ENCODE results near the gene RAB32.

RAB32 gene

DNA sequence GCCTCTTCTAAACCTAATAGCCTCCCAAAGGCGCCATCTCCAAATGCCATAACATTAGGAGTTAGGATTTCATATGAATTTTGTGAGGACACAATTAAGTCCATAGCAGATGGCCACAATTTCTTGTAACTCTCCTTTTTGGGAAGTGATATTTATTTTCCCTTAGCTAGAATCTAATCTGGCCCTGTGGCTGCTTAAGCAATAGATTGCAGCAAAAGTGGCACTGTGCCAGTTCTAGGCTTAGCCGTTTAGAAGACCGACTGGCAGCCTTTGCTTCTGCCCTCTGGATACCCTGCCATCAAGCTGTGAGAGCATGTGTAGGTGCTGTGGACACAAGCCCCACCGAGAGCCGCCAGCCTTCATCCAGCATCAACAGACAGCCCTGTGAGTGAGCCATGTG lies 39.2 kb downstream of the RAB32 start:
- no peak for DNase-seq (ENCODE audit: low read depth)

DNA sequence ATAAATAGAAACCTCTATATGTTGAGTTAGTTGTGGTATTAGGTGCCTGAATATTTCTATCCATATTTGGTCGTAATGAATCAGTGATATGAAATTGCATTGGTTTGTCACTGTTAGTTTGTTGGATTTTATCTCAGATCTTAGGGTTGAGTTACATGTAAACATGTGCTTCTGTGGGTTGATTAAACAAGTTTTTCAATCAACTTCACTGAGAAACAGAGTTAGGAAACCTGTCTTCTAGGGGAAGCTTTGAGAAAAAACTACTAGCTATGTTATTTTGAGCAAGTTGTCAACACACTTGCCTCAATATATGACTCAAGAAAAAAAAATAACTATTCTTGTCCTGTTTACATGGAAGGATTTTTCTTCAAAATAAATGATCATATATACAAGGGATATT lies 40.3 kb downstream of the RAB32 start:
- no peak for DNase-seq (ENCODE audit: low read depth)

DNA sequence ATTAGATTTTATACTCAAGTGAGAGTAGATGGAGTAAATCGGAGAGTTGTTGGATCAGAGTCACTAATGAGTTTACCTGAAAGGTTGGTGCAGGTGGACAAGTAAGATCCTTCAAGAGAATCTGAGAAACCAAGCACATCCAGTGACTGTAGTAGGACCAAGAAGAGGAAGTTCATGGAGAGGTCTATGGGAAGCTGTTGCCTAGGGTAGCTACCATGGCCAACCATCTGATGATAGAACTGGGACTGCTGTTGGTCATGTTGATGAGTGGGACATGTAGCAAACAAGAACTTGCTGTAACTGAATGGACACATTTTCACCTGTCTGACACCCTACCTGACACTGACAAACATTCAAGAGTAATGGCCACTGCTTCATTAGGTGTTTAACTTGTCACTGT lies 43.8 kb downstream of the RAB32 start:
- no peak for DNase-seq (ENCODE audit: low read depth)

DNA sequence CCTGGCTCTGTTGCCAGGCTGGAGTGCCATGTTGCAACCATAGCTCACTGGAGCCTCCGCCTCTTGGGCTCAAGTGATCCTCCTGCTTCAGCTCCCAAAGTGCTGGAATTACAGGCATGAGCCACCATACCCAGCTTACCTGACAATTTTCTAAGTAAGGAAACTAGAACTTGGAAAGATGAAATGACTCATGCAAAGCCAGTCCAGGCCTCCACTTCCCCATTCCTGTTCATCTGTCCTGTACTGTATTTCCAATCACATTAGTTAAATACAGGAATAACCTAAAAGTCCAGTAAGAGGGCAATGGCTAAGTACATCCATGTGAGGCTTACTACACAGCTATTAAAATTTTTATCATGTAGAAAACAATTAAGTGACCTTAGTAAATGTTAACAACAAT lies 46.9 kb downstream of the RAB32 start:
- no peak for DNase-seq (ENCODE audit: low read depth)

DNA sequence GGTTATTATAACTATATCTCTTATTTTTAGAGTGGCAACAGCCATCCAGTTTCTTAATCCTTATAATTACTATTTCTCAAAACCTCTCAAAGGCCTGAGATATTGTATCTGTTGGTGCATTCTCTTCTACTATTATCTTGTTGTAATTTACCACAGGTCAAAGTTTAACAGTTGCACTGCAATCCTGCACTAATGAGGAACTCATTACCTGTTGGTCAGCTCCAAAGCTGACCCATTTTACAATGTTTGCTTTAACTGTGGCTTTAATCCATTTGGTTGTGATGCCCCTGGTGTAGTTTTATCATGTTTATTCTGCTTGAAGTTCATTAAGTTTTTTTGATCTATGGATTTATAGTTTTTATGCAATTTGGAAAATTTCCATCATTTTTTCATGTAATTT lies 48.8 kb downstream of the RAB32 start:
- DNase-seq (ENCODE audit: low read depth) = no peak

DNA sequence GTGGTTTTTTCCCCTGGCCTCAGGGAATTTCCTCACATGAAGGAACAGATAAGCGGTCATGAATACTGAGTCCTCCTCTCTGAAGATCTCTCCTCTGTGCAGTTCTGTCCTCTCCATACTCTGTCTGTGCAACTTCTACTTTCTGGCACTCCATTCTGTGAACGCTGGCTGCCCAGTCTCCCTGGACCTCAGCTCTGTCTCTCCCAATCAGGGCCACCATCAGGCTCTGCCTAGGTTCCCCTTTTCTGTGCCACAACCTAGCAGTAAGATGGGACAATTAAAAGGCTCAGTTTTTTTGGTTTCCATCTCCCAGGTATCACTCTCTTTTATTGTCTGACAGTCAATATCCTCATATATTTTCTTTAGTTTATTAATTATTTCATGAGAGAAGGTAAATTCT lies 50.4 kb downstream of the RAB32 start:
- no peak for DNase-seq (ENCODE audit: low read depth)

DNA sequence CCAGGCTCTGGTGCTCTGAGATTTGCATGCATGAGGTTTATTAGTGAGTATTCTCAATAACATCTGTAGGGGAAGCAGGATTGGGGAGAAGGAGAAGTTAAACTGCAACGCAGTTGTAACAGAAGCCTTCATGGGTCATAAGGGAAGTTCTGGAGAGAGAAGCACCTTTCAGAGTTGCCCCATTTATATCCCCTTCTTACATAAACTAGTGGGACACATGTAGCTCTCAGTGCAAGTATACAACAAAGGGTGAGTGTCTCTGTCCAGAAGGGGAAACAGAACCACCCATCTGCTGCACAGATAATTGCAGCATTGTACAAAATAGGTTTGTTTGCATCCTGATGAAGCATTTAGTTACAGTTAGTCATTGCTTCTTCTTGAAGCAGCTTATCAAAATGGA lies 50.9 kb downstream of the RAB32 start:
- DNase-seq (ENCODE audit: low read depth) = no peak

DNA sequence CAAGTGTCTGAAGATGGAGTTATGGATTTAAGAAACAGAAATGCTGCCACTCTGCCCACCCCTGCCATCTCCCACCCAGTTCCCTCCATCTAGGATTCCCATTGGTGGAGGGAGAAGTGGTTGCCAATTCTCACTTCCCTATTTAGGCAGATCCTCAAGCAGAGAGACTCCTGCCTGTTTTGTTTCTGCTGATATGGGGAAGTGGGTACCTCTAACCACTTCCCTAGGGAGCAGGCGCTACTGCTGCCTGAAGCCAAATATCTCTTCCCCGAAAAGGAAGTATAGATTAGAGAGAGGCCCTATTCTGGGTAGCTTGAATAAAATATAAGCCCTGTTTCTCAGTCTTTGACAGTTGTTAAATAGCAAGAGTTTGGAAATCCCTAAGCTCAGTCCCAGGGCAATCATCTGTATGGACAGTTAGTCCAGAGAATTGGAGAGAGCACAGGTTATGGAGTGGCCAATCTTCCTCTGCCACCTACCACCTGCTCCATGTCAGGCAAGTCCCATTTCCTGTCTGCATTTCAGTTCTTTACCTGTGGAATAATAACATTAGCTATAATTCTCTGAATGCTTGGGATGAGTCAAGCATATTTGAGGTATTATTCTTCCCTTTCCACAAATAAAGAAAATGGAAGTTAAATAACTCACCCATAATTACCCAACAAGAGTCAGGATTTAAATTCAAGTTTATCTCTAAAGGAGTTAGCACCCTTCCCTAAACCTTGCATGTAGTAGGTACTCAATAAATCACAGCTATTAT lies 52.5 kb downstream of the RAB32 start:
- no peak for DNase-seq (ENCODE audit: low read depth)

DNA sequence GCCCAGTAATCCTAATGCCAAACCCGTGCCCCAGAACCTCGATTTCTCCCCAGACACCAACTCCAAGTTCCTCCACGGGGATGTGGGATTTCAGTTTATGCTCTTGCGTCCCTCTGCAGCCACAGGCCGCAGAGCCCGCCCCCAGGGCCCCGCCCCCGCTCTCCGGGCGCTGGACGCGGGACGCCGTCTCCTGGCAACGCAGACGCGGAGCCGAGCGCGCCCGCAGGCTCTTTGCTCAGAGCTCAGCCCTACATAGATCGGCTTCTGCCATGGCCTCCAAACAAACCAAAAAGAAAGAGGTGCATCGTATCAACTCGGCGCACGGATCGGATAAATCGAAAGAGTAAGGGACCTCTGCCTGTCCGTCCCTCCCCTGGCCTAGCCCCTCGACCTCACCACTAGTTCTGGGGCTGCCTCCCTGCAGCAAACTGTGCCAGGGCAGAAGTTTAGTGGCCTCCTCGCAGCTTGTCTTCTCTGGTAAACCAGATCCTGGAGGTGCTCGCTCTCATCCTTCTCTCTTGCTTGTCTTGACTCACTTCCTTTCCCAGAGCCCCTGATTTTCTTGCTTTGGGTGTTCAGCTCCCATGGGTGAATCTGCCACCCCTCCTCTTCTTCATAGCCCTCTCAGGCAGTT lies 55.3 kb downstream of the RAB32 start, which contains the start of gene ADGB:
TSS of gene ADGB (plus strand) at position 201 of the 634 bp plus-strand sequence. CDS start at position 270, 69 bp downstream.
- peak; percentile 65 for DNase-seq (ENCODE audit: low read depth)

DNA sequence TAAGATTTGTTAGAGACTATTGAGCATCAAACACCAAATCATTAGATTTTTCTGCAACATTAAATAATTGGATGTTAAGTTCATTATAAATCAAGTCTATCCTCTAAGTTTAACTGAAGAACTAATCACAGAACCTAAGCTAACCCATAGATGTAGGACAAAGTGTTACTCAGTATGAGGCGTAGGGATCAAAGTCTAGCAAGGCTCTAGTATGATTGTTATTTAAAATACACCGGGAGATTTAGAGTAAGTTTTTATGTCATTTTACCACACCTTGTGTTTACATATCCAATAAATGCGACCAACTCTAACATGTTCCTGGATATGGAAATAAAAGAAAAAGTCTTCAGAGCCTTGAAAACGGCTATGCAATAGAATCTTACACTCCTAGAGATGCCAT lies 57.7 kb downstream of the RAB32 start:
- no peak for DNase-seq (ENCODE audit: low read depth)

DNA sequence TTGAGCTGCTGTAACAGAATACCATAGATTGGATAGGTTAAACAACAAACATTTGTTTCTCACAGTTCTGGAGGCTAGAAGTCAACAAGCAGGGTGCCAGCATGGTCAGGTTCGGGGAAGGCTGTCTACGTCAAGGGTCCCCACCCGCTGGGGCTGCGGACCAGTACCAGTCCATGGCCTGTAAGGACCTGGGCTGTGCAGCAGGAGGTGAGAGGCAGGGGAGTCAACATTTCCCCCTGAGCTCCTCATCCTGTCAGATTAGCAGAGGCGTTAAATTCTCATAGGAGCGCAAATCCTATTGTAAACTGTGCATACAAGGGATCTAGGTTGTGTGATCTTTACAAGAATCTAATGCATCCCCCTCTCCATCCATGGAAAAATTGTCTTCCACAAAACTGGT lies 58.9 kb downstream of the RAB32 start:
- DNase-seq (ENCODE audit: low read depth) = no peak
